NCI-H187 (cell line): ENCODE measurements around the gene PTGS1.
"Not testable (repeated sequence)": the region's sequence is repeated elsewhere in the genome, so short reads cannot be mapped to it uniquely, and the experiment has no call there.

Experiments used
- DNase-seq, 2 experiments: peaks; one replicate each; lab custom pipeline; 2025; lab: John Stamatoyannopoulos, UW

PTGS1 gene

GRCh38 chr9:122370869-122371755 lies at the start of gene PTGS1:
TSS of gene PTGS1 (plus strand) at chr9:122371024. CDS start at chr9:122371085, 61 bp downstream.
- DNase-seq, result no peak

- DNase-seq, result no peak
Measured at GRCh38 chr9:122322553-122322952, 48.3 kb upstream of the PTGS1 start.

GRCh38 chr9:122324665-122325064 lies 46.2 kb upstream of the PTGS1 start:
- DNase-seq, result not testable (repeated sequence)

- no peak for DNase-seq
Measured at GRCh38 chr9:122325124-122325523, 45.7 kb upstream of the PTGS1 start.

- DNase-seq, result no peak
Measured at GRCh38 chr9:122327175-122327574, 43.6 kb upstream of the PTGS1 start.

GRCh38 chr9:122329597-122329996 lies 41.2 kb upstream of the PTGS1 start:
- DNase-seq, result no peak

- not testable (repeated sequence) for DNase-seq
Measured at GRCh38 chr9:122330466-122330865, 40.4 kb upstream of the PTGS1 start.

- DNase-seq, result no peak
Measured at GRCh38 chr9:122331523-122331927, 39.3 kb upstream of the PTGS1 start.

GRCh38 chr9:122332083-122332482 lies 38.7 kb upstream of the PTGS1 start:
- DNase-seq, result no peak

- no peak for DNase-seq
Measured at GRCh38 chr9:122332644-122333043, 38.2 kb upstream of the PTGS1 start.

- DNase-seq, result no peak
Measured at GRCh38 chr9:122333169-122333808, 37.5 kb upstream of the PTGS1 start.

- no peak for DNase-seq
Measured at GRCh38 chr9:122334916-122335315, 35.9 kb upstream of the PTGS1 start.

- no peak for DNase-seq
Measured at GRCh38 chr9:122336189-122336588, 34.6 kb upstream of the PTGS1 start.

- no peak for DNase-seq
Measured at GRCh38 chr9:122336866-122337555, 33.8 kb upstream of the PTGS1 start.

- no peak for DNase-seq
Measured at GRCh38 chr9:122337556-122337929, 33.3 kb upstream of the PTGS1 start.

- DNase-seq, result no peak
Measured at GRCh38 chr9:122338536-122338935, 32.3 kb upstream of the PTGS1 start.

- DNase-seq, result no peak
Measured at GRCh38 chr9:122338994-122339393, 31.8 kb upstream of the PTGS1 start.

GRCh38 chr9:122339579-122339978 lies 31.2 kb upstream of the PTGS1 start:
- DNase-seq, result no peak

GRCh38 chr9:122340161-122340560 lies 30.7 kb upstream of the PTGS1 start:
- DNase-seq, result no peak

- DNase-seq, result no peak
Measured at GRCh38 chr9:122342323-122343050, 28.3 kb upstream of the PTGS1 start.

GRCh38 chr9:122346478-122347347 lies 24.1 kb upstream of the PTGS1 start:
- no peak for DNase-seq
